GM19438 (cell line): ENCODE results near the gene AP3M1.

Source experiments
- ATAC-seq: cut with Tn5 transposase; IDR thresholded peaks from one replicate; pipeline ENCODE4 v1.9.1; 2021; ENCODE audit warnings: low read depth; ENCODE audit not compliant: unreplicated experiment

AP3M1 gene

GRCh38 chr10:74120911-74121310, 29.7 kb downstream of the AP3M1 start:
- ATAC-seq = no peak

- ATAC-seq = no peak
Observed at GRCh38 chr10:74118804-74119203, 31.8 kb downstream of the AP3M1 start.

GRCh38 chr10:74117738-74118137, 32.9 kb downstream of the AP3M1 start:
- ATAC-seq = no peak

GRCh38 chr10:74114041-74114448, 36.6 kb downstream of the AP3M1 start:
- no peak for ATAC-seq

GRCh38 chr10:74113546-74113945, 37.1 kb downstream of the AP3M1 start:
- no peak for ATAC-seq

GRCh38 chr10:74111799-74112198, 38.8 kb downstream of the AP3M1 start:
- ATAC-seq = no peak

GRCh38 chr10:74110120-74110519, 40.5 kb downstream of the AP3M1 start:
- ATAC-seq = no peak

GRCh38 chr10:74109452-74109851, 41.2 kb downstream of the AP3M1 start:
- ATAC-seq = no peak

GRCh38 chr10:74107391-74107790, 43.2 kb downstream of the AP3M1 start:
- no peak for ATAC-seq

- ATAC-seq = no peak
Observed at GRCh38 chr10:74104996-74105395, 45.6 kb downstream of the AP3M1 start.

- ATAC-seq = no peak
Observed at GRCh38 chr10:74104480-74104879, 46.1 kb downstream of the AP3M1 start.

- ATAC-seq = no peak
Observed at GRCh38 chr10:74103560-74104258, 46.9 kb downstream of the AP3M1 start.

- no peak for ATAC-seq
Observed at GRCh38 chr10:74099836-74100235, 50.8 kb downstream of the AP3M1 start.

- no peak for ATAC-seq
Observed at GRCh38 chr10:74099420-74099819, 51.2 kb downstream of the AP3M1 start.

- ATAC-seq = no peak
Observed at GRCh38 chr10:74097776-74098175, 52.9 kb downstream of the AP3M1 start.

- ATAC-seq = peak; percentile 94
Observed at GRCh38 chr10:74096777-74097176, 53.9 kb downstream of the AP3M1 start.

- no peak for ATAC-seq
Observed at GRCh38 chr10:74094231-74094630, 56.4 kb downstream of the AP3M1 start.

GRCh38 chr10:74093530-74094164, 57.0 kb downstream of the AP3M1 start:
- no peak for ATAC-seq

- ATAC-seq = no peak
Observed at GRCh38 chr10:74092372-74092771, 58.3 kb downstream of the AP3M1 start.

- ATAC-seq = no peak
Observed at GRCh38 chr10:74088722-74089121, 61.9 kb downstream of the AP3M1 start.

GRCh38 chr10:74086317-74086716, 64.3 kb downstream of the AP3M1 start:
- no peak for ATAC-seq

GRCh38 chr10:74084955-74085354, 65.7 kb downstream of the AP3M1 start:
- ATAC-seq = peak; percentile 81
